GM21528 (cell line): ENCODE data around the gene CELSR2.
A peak's percentile ranks its signal among the peaks of the same experiment; 100 is the strongest.

ENCODE experiments used
- ATAC-seq: cut with Tn5 transposase; IDR thresholded peaks from one replicate; pipeline ENCODE4 v1.9.1; 2021; ENCODE audit warnings: mild to moderate bottlenecking, moderate library complexity; ENCODE audit not compliant: unreplicated experiment, low FRiP score

The CELSR2 gene

GRCh38 chr1:109249654-109250401 is 489 bp downstream of the CELSR2 start:
- ATAC-seq: peak; percentile 41

GRCh38 chr1:109250454-109251276 is 1.3 kb downstream of the CELSR2 start:
- no peak for ATAC-seq

- ATAC-seq: no peak
These were observed 2.2 kb downstream of the CELSR2 start for GRCh38 chr1:109251277-109252166.

- ATAC-seq: no peak
These were observed 3.0 kb downstream of the CELSR2 start for GRCh38 chr1:109252167-109252892.

GRCh38 chr1:109252893-109253802 is 3.8 kb downstream of the CELSR2 start:
- ATAC-seq: no peak

- no peak for ATAC-seq
These were observed 4.7 kb downstream of the CELSR2 start for GRCh38 chr1:109253803-109254620.

GRCh38 chr1:109254621-109255096 is 5.3 kb downstream of the CELSR2 start:
- ATAC-seq: no peak

- no peak for ATAC-seq
These were observed 5.8 kb downstream of the CELSR2 start for GRCh38 chr1:109255097-109255651.

- ATAC-seq: no peak
These were observed 6.3 kb downstream of the CELSR2 start for GRCh38 chr1:109255678-109256077.

GRCh38 chr1:109256085-109256484 is 6.7 kb downstream of the CELSR2 start:
- no peak for ATAC-seq

- ATAC-seq: no peak
These were observed 7.8 kb downstream of the CELSR2 start for GRCh38 chr1:109256971-109257681.

GRCh38 chr1:109257682-109258421 is 8.5 kb downstream of the CELSR2 start:
- ATAC-seq: no peak

GRCh38 chr1:109258481-109259466 is 9.4 kb downstream of the CELSR2 start:
- no peak for ATAC-seq

GRCh38 chr1:109259674-109260557 is 10.6 kb downstream of the CELSR2 start:
- no peak for ATAC-seq
